ENCODE results near the gene ERCC2. TPM values are rescaled to one million over a fixed set of nuclear protein-coding genes. Genes with fewer than 3 reads are reported as not detected.
A peak's percentile ranks its signal among the peaks of the same experiment; 100 is the strongest.
"Not testable (repeated sequence)": the region's sequence is repeated elsewhere in the genome, so short reads cannot be mapped to it uniquely, and the experiment has no call there.

The ERCC2 gene
- total and polyA plus RNA-seq, 2 of the 4 experiments (the other 2 are of a cell fraction) = 30.6 to 66.5 TPM

DNA sequence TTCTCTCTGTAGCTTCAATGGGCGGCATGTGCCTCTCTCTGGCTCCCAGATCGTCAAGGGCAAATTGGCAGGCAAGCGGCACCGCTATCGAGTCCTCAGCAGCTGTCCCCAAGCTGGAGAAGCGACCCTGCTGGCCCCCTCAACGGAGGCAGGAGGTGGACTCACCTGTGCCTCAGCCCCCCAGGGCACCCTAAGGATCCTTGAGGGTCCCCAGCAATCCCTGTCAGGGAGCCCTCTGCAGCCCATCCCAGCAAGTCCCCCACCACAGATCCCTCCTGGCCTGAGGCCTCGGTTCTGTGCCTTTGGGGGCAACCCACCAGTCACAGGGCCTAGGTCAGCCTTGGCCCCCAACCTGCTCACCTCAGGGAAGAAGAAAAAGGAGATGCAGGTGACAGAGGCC is 37.7 kb upstream of the ERCC2 start:
- no TSS peak for BruUV-seq (replicated peaks)
- in situ Hi-C loops (cut with MboI; ENCODE audit: low sequenced_read_pairs) = no loop called here
- H2BK120ac ChIP-seq (ENCODE audit: low read depth, low read length) = no peak overlapping the region
- H3K4me2 ChIP-seq (ENCODE audit: low read depth, low read length) = no peak overlapping the region
- no peaks in the 10 kb centered on the region; the same call in 1 of the 2 replicates for H4K20me1 ChIP-seq (ENCODE audit: insufficient read depth, low read length)
- H2AFZ ChIP-seq (replicated peaks; ENCODE audit: low read length, poor library complexity) = no peak overlapping the region
- H3K27me3 ChIP-seq (ENCODE audit: control insufficient read depth, insufficient read depth, low read length) = no peaks in the 10 kb centered on the region
- TF ChIP-seq USF2 (IDR thresholded peaks at IDR 0.05; ENCODE audit: low read depth, low read length) (no peak), SMC3 (IDR thresholded peaks at IDR 0.05; ENCODE audit: low read depth, low read length) (no peak), MAFK (IDR thresholded peaks at IDR 0.05; ENCODE audit: low read depth, low read length) (no peak), MAZ (IDR thresholded peaks at IDR 0.05; ENCODE audit: borderline replicate concordance, low read depth, low read length) (no peak)
- H3K4ac ChIP-seq (ENCODE audit: low read depth, low read length) = no peak overlapping the region
- no peak overlapping the region for H4K91ac ChIP-seq (ENCODE audit: insufficient read depth, low read depth, low read length)
- H2BK5ac ChIP-seq (ENCODE audit: low read depth, low read length, poor library complexity, severe bottlenecking) = no peak overlapping the region
- no peak overlapping the region for H3K27ac ChIP-seq (ENCODE audit: insufficient read depth, low read length)
- dilution Hi-C loops (cut with HindIII; ENCODE audit: low sequenced_read_pairs, unreplicated experiment) = no loop called here
- H3K79me1 ChIP-seq (ENCODE audit: low read depth in 1 of 2, low read length in 2 of 2) = peaks cover 7 to 48% of the 10 kb centered on the region in 2 experiments; a peak in 3 of 4 replicates
- WGBS, 2 experiments (ENCODE audit: extremely low coverage in 2 of 2, insufficient read length in 1 of 2) = no CpG with 5 or more reads among the region's 8 CpGs
- H2AK9ac ChIP-seq (replicated peaks; ENCODE audit: low read depth, low read length, poor library complexity) = peak overlapping the region; percentile 57
- H2BK20ac ChIP-seq (ENCODE audit: low read depth, low read length) = no peak overlapping the region
- ChIA-PET POLR2A (ENCODE audit: unreplicated experiment) (no interaction called here), CTCF (no interaction called here)
- H3K56ac ChIP-seq (ENCODE audit: extremely low read depth, insufficient read depth, low read length) = no peak overlapping the region
- H3K9me3 ChIP-seq (ENCODE audit: control insufficient read depth, insufficient read depth, low read length) = no peaks in the 10 kb centered on the region
- H3K36me3 ChIP-seq (ENCODE audit: control insufficient read depth, insufficient read depth, low read length) = peaks cover 7% of the 10 kb centered on the region
- no peak overlapping the region for H3K9ac ChIP-seq (ENCODE audit: low read depth, low read length)
- H3K18ac ChIP-seq (ENCODE audit: low read depth, low read length) = no peak overlapping the region
- no peak overlapping the region for H3K14ac ChIP-seq (replicated peaks; ENCODE audit: low read depth, low read length)
- no peak overlapping the region for H2AK5ac ChIP-seq (ENCODE audit: low read depth, low read length)
- peaks cover 5% of the 10 kb centered on the region for H3K4me1 ChIP-seq (ENCODE audit: control insufficient read depth, insufficient read depth, low read length)
- H2BK15ac ChIP-seq (ENCODE audit: low read depth, low read length) = no peak overlapping the region
- ATAC-seq (ENCODE audit: low read depth) (no peak), DNase-seq (no peak)
- no peak overlapping the region for H3K23ac ChIP-seq (ENCODE audit: low read depth, low read length)
- intact Hi-C loops (cut with micrococcal nuclease) = no loop called here
- no peak overlapping the region for H4K5ac ChIP-seq (ENCODE audit: low read depth, low read length)
- H3K4me3 ChIP-seq (ENCODE audit: insufficient read depth, low read depth, low read length) = no peak overlapping the region
- H4K8ac ChIP-seq (ENCODE audit: low read depth in 2 of 2, low read length in 2 of 2) = no peak overlapping the region
- no peaks in the 10 kb centered on the region; the same call in 1 of the 2 replicates for H3K9me1 ChIP-seq (ENCODE audit: insufficient read depth, low read length)

DNA sequence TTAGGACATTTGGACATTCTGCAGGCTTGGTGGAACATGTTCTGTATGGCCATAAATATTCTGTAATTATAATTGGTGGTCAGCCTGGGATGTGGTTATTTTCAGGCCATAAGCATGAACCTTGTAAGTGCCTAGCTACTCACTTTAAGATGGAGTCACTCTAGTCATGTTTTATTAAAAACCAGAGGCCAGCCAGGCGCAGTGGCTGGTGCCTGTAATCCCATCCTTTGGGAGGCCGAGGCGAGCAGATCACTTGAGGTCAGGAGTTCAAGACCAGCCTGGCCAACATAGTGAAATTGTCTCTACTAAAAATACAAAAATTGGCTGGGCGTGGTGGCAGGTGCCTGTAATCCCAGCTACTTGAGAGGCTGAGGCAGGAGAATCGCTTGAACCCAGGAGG is 37.2 kb upstream of the ERCC2 start:
- H4K8ac ChIP-seq (ENCODE audit: low read depth in 2 of 2, low read length in 2 of 2); H3K4me2 ChIP-seq (ENCODE audit: low read depth, low read length); in situ Hi-C loops (cut with MboI; ENCODE audit: low sequenced_read_pairs); intact Hi-C loops (cut with micrococcal nuclease); H3K36me3 ChIP-seq (ENCODE audit: control insufficient read depth, insufficient read depth, low read length); H3K4ac ChIP-seq (ENCODE audit: low read depth, low read length); H3K23ac ChIP-seq (ENCODE audit: low read depth, low read length); H3K4me3 ChIP-seq (ENCODE audit: insufficient read depth, low read depth, low read length); H3K9me3 ChIP-seq (ENCODE audit: control insufficient read depth, insufficient read depth, low read length); H2AK9ac ChIP-seq (replicated peaks; ENCODE audit: low read depth, low read length, poor library complexity); H3K56ac ChIP-seq (ENCODE audit: extremely low read depth, insufficient read depth, low read length); H2AK5ac ChIP-seq (ENCODE audit: low read depth, low read length); DNase-seq; H4K91ac ChIP-seq (ENCODE audit: insufficient read depth, low read depth, low read length); H2BK15ac ChIP-seq (ENCODE audit: low read depth, low read length); H4K5ac ChIP-seq (ENCODE audit: low read depth, low read length); H3K9ac ChIP-seq (ENCODE audit: low read depth, low read length); H2AFZ ChIP-seq (replicated peaks; ENCODE audit: low read length, poor library complexity); H3K4me1 ChIP-seq (ENCODE audit: control insufficient read depth, insufficient read depth, low read length); H2BK20ac ChIP-seq (ENCODE audit: low read depth, low read length); H4K20me1 ChIP-seq (ENCODE audit: insufficient read depth, low read length); H3K14ac ChIP-seq (replicated peaks; ENCODE audit: low read depth, low read length); H3K18ac ChIP-seq (ENCODE audit: low read depth, low read length); ATAC-seq (ENCODE audit: low read depth); H3K27ac ChIP-seq (ENCODE audit: insufficient read depth, low read length); H2BK5ac ChIP-seq (ENCODE audit: low read depth, low read length, poor library complexity, severe bottlenecking); CTCF ChIA-PET; POLR2A ChIA-PET (ENCODE audit: unreplicated experiment); H2BK120ac ChIP-seq (ENCODE audit: low read depth, low read length); H3K9me1 ChIP-seq (ENCODE audit: insufficient read depth, low read length); H3K27me3 ChIP-seq (ENCODE audit: control insufficient read depth, insufficient read depth, low read length); dilution Hi-C loops (cut with HindIII; ENCODE audit: low sequenced_read_pairs, unreplicated experiment): not testable (repeated sequence)
- BruUV-seq (replicated peaks) = TSS peak; percentile 62
- 100% methylated on average over 1 of the region's 5 CpGs; no CpG with 5 or more reads in 1 of the 2 experiments for WGBS, 2 experiments (ENCODE audit: extremely low coverage in 2 of 2, insufficient read length in 1 of 2)
- peaks cover 10 to 54% of the 10 kb centered on the region in 2 experiments; a peak in 3 of 4 replicates for H3K79me1 ChIP-seq (ENCODE audit: low read depth in 1 of 2, low read length in 2 of 2)

Measured in IMR-90 (cell line).